IMR-90 (cell line): ENCODE results near the gene DLD. TPM values are rescaled to one million over a fixed set of nuclear protein-coding genes. Genes with fewer than 3 reads are reported as not detected.

Experiments used
- ATAC-seq: fragments of 200-7000 bp; cut with Tn5 transposase; 2 replicates; pipeline ENCODE4 v1.9.1; 2020; ENCODE audit warnings: low read depth, mild to moderate bottlenecking, moderate library complexity
- BruUV-seq: library from RNA; stranded (reverse); fragments of 400-500 nt; replicated peaks from 2 replicates; lab custom pipeline; 2021; lab: Mats Ljungman, UMichigan
- CTCF ChIA-PET: fragments of 300-600 bp; formaldehyde crosslinking; extraction: SDS; loops from one replicate; lab custom pipeline; 2021; ENCODE audit warnings: antibody characterized with exemption; lab: Yijun Ruan, JAX
- POLR2A ChIA-PET: fragments of 300-600 bp; sonication (Branson Sonifier 250); formaldehyde crosslinking; loops from one replicate; lab custom pipeline; 2022; ENCODE audit warnings: antibody characterized with exemption; ENCODE audit not compliant: unreplicated experiment; lab: Charles Lee
- DNase-seq: peaks from one replicate; pipeline ENCODE4 v3.0.0; 2013
- H2AFZ ChIP-seq: replicated peaks from 2 replicates; pipeline ENCODE3; 2013; ENCODE audit warnings: low read length, mild to moderate bottlenecking; ENCODE audit not compliant: poor library complexity
- H2AK5ac ChIP-seq: 2 replicates; pipeline ENCODE4 v1.6.1; 2013; ENCODE audit warnings: low read depth, low read length, inconsistent platforms
- H2AK9ac ChIP-seq: replicated peaks from 2 replicates; pipeline ENCODE3; 2013; ENCODE audit warnings: mild to moderate bottlenecking, low read depth, low read length, moderate library complexity; ENCODE audit not compliant: poor library complexity
- H2BK120ac ChIP-seq: 2 replicates; pipeline ENCODE4 v1.6.1; 2013; ENCODE audit warnings: low read depth, low read length, inconsistent platforms
- H2BK15ac ChIP-seq: 3 replicates; pipeline ENCODE4 v1.6.1; 2013; ENCODE audit warnings: low read depth, low read length, inconsistent platforms
- H2BK20ac ChIP-seq: 2 replicates; pipeline ENCODE4 v1.6.1; 2013; ENCODE audit warnings: low read depth, mild to moderate bottlenecking, inconsistent platforms, low read length, moderate library complexity
- H2BK5ac ChIP-seq: 2 replicates; pipeline ENCODE4 v1.6.1; 2013; ENCODE audit warnings: mild to moderate bottlenecking, low read depth, low read length, inconsistent platforms; ENCODE audit not compliant: poor library complexity, severe bottlenecking
- H3K14ac ChIP-seq: replicated peaks from 2 replicates; pipeline ENCODE4 v1.6.1; 2013; ENCODE audit warnings: low read depth, low read length, inconsistent platforms
- H3K18ac ChIP-seq: 2 replicates; pipeline ENCODE4 v1.6.1; 2013; ENCODE audit warnings: low read depth, low read length, control low read depth
- H3K23ac ChIP-seq: 2 replicates; pipeline ENCODE4 v1.6.1; 2013; ENCODE audit warnings: low read depth, low read length, inconsistent platforms
- H3K27ac ChIP-seq: 2 replicates; pipeline ENCODE4 v1.5.1; 2013; ENCODE audit warnings: mild to moderate bottlenecking, control low read depth, low read length; ENCODE audit not compliant: insufficient read depth
- H3K27me3 ChIP-seq: 2 replicates; pipeline ENCODE4 v1.6.1; 2013; ENCODE audit warnings: low read length; ENCODE audit not compliant: control insufficient read depth, insufficient read depth
- H3K36me3 ChIP-seq: 2 replicates; pipeline ENCODE4 v1.6.1; 2013; ENCODE audit warnings: low read length, mixed read lengths; ENCODE audit not compliant: control insufficient read depth, insufficient read depth
- H3K4ac ChIP-seq: 2 replicates; pipeline ENCODE4 v1.6.1; 2013; ENCODE audit warnings: low read depth, low read length, inconsistent platforms
- H3K4me1 ChIP-seq: 2 replicates; pipeline ENCODE4 v1.6.1; 2013; ENCODE audit warnings: low read length, mixed read lengths; ENCODE audit not compliant: control insufficient read depth, insufficient read depth
- H3K4me2 ChIP-seq: 2 replicates; pipeline ENCODE4 v1.6.1; 2013; ENCODE audit warnings: low read depth, mild to moderate bottlenecking, control low read depth, low read length, moderate library complexity
- H3K4me3 ChIP-seq: 2 replicates; pipeline ENCODE4 v1.5.1; 2013; ENCODE audit warnings: low read depth, mild to moderate bottlenecking, control low read depth, low read length, moderate library complexity; ENCODE audit not compliant: insufficient read depth
- H3K56ac ChIP-seq: 2 replicates; pipeline ENCODE4 v1.6.1; 2013; ENCODE audit warnings: low read length, inconsistent platforms; ENCODE audit not compliant: insufficient read depth; ENCODE audit errors: extremely low read depth
- H3K79me1 ChIP-seq, 2 experiments: 2 replicates each; pipeline ENCODE4 v1.6.1; 2013; ENCODE audit warnings: low read length in 2 of 2, inconsistent platforms in 1 of 2, low read depth in 1 of 2
- H3K9ac ChIP-seq: 2 replicates; pipeline ENCODE4 v1.6.1; 2013; ENCODE audit warnings: low read depth, low read length, control low read depth
- H3K9me1 ChIP-seq: 2 replicates; pipeline ENCODE4 v1.6.1; 2013; ENCODE audit warnings: low read length, inconsistent platforms; ENCODE audit not compliant: insufficient read depth
- H3K9me3 ChIP-seq: 2 replicates; pipeline ENCODE4 v1.6.1; 2013; ENCODE audit warnings: low read length; ENCODE audit not compliant: control insufficient read depth, insufficient read depth
- H4K20me1 ChIP-seq: 2 replicates; pipeline ENCODE4 v1.6.1; 2013; ENCODE audit warnings: low read length, inconsistent platforms; ENCODE audit not compliant: insufficient read depth
- H4K5ac ChIP-seq: 2 replicates; pipeline ENCODE4 v1.6.1; 2013; ENCODE audit warnings: mild to moderate bottlenecking, low read depth, low read length, control low read depth
- H4K8ac ChIP-seq, 2 experiments: 2 replicates each; pipeline ENCODE4 v1.6.1; 2013; ENCODE audit warnings: low read depth in 2 of 2, low read length in 2 of 2, control low read depth in 1 of 2, inconsistent platforms in 1 of 2
- H4K91ac ChIP-seq: 2 replicates; pipeline ENCODE4 v1.6.1; 2013; ENCODE audit warnings: low read depth, low read length, inconsistent platforms; ENCODE audit not compliant: insufficient read depth
- CEBPB ChIP-seq: IDR thresholded peaks from 2 replicates; pipeline ENCODE4 v1.6.1; 2012; ENCODE audit warnings: low read depth, low read length, improper control_type of control experiment
- CHD1 ChIP-seq: IDR thresholded peaks from 2 replicates; pipeline ENCODE4 v1.6.1; 2012; ENCODE audit warnings: low read depth, low read length, improper control_type of control experiment
- FOS ChIP-seq: fragments of 150-350 bp; IDR thresholded peaks from 2 replicates; pipeline ENCODE4 v1.6.1; 2016; ENCODE audit warnings: low read depth, low read length
- NFE2L2 ChIP-seq: fragments of 150-350 bp; IDR thresholded peaks from 2 replicates; pipeline ENCODE4 v1.6.1; 2016; ENCODE audit warnings: low read depth, mild to moderate bottlenecking, low read length
- POLR2A ChIP-seq: IDR thresholded peaks from 2 replicates; pipeline ENCODE4 v1.6.1; 2012; ENCODE audit warnings: mild to moderate bottlenecking, low read depth, low read length
- RAD21 ChIP-seq: IDR thresholded peaks from 2 replicates; pipeline ENCODE4 v1.6.1; 2012; ENCODE audit warnings: low read length, improper control_type of control experiment
- RCOR1 ChIP-seq: IDR thresholded peaks from 2 replicates; pipeline ENCODE4 v1.6.1; 2012; ENCODE audit warnings: mild to moderate bottlenecking, low read length, improper control_type of control experiment; ENCODE audit not compliant: insufficient replicate concordance
- RFX5 ChIP-seq: IDR thresholded peaks from 2 replicates; pipeline ENCODE4 v1.8.0; 2012; ENCODE audit warnings: low read depth, mild to moderate bottlenecking, low read length, moderate library complexity
- SMC3 ChIP-seq: fragments of 150-350 bp; IDR thresholded peaks from 2 replicates; pipeline ENCODE4 v1.6.1; 2016; ENCODE audit warnings: low read depth, mild to moderate bottlenecking, antibody characterized with exemption, low read length, moderate library complexity
- WGBS, 2 experiments: methylation state at CpG; one replicate each; pipeline versions ENCODE4 v1.1.5 to v1.1.7; 2013; ENCODE audit warnings: missing lambda C conversion rate in 2 of 2; ENCODE audit not compliant: insufficient read length in 1 of 2; ENCODE audit errors: extremely low coverage in 2 of 2; 5-methylcytosine and 5-hydroxymethylcytosine counted together
- dilution Hi-C: fragments of 300-500 bp; cut with HindIII; formaldehyde crosslinking; loops from one replicate; pipeline ENCODE4 v1.14.3; 2018; ENCODE audit warnings: low sequenced_read_pairs; ENCODE audit not compliant: unreplicated experiment
- in situ Hi-C: fragments of 300-500 bp; cut with MboI; formaldehyde crosslinking; loops from 3 replicates; pipeline ENCODE4 v1.14.3; 2019; ENCODE audit warnings: low sequenced_read_pairs, inconsistent platforms, mixed read lengths
- intact Hi-C: fragments of 100-400 bp; cut with micrococcal nuclease; formaldehyde crosslinking; loops from 2 replicates; pipeline ENCODE4 v1.10.0; 2022
- polyA plus RNA-seq, 3 experiments: library from polyadenylated mRNA; depleted of rRNA; stranded (reverse); fragments of >200 nt; gene quantifications; 2 replicates each; pipeline ENCODE4 v1.2.3, GENCODE V29; 2012; ENCODE audit warnings: low replicate concordance in 1 of 3
- total RNA-seq: library from RNA; depleted of rRNA; stranded (reverse); fragments of >200 nt; gene quantifications from 2 replicates; pipeline ENCODE4 v1.2.3, GENCODE V29; 2012
- TF ChIP-seq, protein P1 (sequence below): fragments of 150-350 bp; IDR thresholded peaks from 2 replicates; pipeline ENCODE4 v1.6.1; 2016; ENCODE audit warnings: low read depth, mild to moderate bottlenecking, low read length, moderate library complexity, borderline replicate concordance
- TF ChIP-seq, protein P2 (sequence below): conservative IDR thresholded peaks from 2 replicates; pipeline ENCODE4 v1.5.1; 2012; ENCODE audit warnings: mild to moderate bottlenecking, low read depth, low read length, improper control_type of control experiment
- TF ChIP-seq, protein P3 (sequence below): fragments of 150-350 bp; IDR thresholded peaks from 2 replicates; pipeline ENCODE4 v1.6.1; 2017; ENCODE audit warnings: mild to moderate bottlenecking, antibody characterized with exemption, low read length, low read depth

The DLD gene
- total and polyA plus RNA-seq, 2 of the 4 experiments (the other 2 are of a cell fraction), result 121 to 361 TPM

DNA sequence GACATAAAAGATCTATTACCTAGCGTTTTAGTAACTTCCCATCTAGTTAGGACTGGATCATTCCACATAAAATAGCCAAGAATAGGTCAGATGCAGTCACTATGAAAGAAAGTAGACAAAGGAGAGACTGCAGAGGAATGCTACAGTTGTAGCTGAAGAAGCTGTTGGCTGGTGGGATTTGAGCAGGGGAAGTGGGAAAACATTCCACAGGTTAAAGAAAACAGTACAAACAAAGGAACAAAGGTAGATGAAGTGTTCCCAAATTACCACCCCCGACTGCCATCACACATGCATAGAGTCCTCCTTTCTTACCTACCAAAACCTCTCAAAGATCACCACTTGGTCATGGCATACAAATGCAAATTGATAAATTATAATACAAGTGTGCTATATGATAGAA is 41.8 kb downstream of the DLD start (continued):
- TF ChIP-seq, protein P1, sequence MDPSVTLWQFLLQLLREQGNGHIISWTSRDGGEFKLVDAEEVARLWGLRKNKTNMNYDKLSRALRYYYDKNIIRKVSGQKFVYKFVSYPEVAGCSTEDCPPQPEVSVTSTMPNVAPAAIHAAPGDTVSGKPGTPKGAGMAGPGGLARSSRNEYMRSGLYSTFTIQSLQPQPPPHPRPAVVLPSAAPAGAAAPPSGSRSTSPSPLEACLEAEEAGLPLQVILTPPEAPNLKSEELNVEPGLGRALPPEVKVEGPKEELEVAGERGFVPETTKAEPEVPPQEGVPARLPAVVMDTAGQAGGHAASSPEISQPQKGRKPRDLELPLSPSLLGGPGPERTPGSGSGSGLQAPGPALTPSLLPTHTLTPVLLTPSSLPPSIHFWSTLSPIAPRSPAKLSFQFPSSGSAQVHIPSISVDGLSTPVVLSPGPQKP, result no peak

DNA sequence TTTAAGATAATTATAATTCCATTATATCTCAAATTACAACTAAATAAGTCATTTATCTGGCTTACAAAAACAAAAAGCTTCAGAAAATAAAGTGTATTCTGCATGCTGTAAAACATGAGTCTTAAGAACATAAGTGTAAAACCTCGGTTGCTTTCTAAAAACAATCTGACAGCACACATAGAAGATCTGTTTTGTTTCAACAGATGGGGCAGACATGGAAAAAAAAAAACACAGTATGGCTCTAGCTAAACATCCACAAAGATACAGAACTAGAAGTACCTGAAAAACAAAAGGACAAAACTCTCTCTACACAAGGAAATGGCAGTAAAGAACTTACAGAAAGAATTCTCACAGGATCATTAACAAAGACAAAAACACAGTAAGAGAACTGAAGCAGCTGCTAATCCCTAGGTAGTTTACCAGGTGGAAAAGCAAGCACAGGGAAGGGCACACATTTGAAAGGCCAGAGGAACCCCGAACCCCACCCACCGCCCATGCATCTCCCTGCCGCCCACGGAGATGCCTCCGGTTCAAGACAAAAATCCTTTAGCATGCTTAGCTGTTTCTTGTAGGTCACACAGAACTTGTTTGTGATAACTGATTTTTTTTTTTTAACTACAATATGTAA is 42.5 kb downstream of the DLD start:
- H3K36me3 ChIP-seq, result peaks cover 50% of the 10 kb centered on the region
- WGBS, 2 experiments, result no CpG with 5 or more reads among the region's 6 CpGs
- H3K23ac ChIP-seq, result no peak overlapping the region
- TF ChIP-seq CEBPB, result no peak
- TF ChIP-seq, protein P2, sequence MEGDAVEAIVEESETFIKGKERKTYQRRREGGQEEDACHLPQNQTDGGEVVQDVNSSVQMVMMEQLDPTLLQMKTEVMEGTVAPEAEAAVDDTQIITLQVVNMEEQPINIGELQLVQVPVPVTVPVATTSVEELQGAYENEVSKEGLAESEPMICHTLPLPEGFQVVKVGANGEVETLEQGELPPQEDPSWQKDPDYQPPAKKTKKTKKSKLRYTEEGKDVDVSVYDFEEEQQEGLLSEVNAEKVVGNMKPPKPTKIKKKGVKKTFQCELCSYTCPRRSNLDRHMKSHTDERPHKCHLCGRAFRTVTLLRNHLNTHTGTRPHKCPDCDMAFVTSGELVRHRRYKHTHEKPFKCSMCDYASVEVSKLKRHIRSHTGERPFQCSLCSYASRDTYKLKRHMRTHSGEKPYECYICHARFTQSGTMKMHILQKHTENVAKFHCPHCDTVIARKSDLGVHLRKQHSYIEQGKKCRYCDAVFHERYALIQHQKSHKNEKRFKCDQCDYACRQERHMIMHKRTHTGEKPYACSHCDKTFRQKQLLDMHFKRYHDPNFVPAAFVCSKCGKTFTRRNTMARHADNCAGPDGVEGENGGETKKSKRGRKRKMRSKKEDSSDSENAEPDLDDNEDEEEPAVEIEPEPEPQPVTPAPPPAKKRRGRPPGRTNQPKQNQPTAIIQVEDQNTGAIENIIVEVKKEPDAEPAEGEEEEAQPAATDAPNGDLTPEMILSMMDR, result no peak
- TF ChIP-seq, protein P3, sequence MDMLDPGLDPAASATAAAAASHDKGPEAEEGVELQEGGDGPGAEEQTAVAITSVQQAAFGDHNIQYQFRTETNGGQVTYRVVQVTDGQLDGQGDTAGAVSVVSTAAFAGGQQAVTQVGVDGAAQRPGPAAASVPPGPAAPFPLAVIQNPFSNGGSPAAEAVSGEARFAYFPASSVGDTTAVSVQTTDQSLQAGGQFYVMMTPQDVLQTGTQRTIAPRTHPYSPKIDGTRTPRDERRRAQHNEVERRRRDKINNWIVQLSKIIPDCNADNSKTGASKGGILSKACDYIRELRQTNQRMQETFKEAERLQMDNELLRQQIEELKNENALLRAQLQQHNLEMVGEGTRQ, result no peak
- TF ChIP-seq RFX5, result no peak
- TF ChIP-seq RAD21, result no peak
- TF ChIP-seq SMC3, result no peak
- TF ChIP-seq FOS, result no peak
- TF ChIP-seq, protein P1, result no peak
- no peak for TF ChIP-seq NFE2L2
- TF ChIP-seq RCOR1, result no peak
- TF ChIP-seq POLR2A, result no peak
- no peak for TF ChIP-seq CHD1

More for the DNA sequence above, 42.5 kb downstream of the DLD start:
- no TSS peak for BruUV-seq
- Histone ChIP-seq H2BK20ac (no peak overlapping the region), H3K79me1 (peaks cover 7 to 30% of the 10 kb centered on the region in 2 experiments; a peak in 3 of 4 replicates), H2AFZ (no peak overlapping the region), H3K27ac (no peak overlapping the region), H3K56ac (no peak overlapping the region), H4K20me1 (peaks cover 4% of the 10 kb centered on the region; the same call in 1 of the 2 replicates), H4K5ac (no peak overlapping the region), H3K9me3 (no peaks in the 10 kb centered on the region), H2AK9ac (no peak overlapping the region), H3K4ac (no peak overlapping the region), H4K91ac (no peak overlapping the region), H2BK5ac (no peak overlapping the region), H3K9ac (no peak overlapping the region), H3K9me1 (peaks cover 16% of the 10 kb centered on the region), H3K18ac (no peak overlapping the region), H3K4me3 (no peak overlapping the region), H2BK15ac (no peak overlapping the region), H2BK120ac (no peak overlapping the region), H3K4me2 (no peak overlapping the region), H3K14ac (no peak overlapping the region), H3K27me3 (no peaks in the 10 kb centered on the region), H4K8ac (no peak overlapping the region), H3K4me1 (peaks cover 11% of the 10 kb centered on the region), H2AK5ac (no peak overlapping the region)
- ATAC-seq, result no peak
- DNase-seq, result no peak
- in situ Hi-C loops, result no loop called here
- dilution Hi-C loops, result no loop called here
- ChIA-PET POLR2A (no interaction called here), CTCF (no interaction called here)
- intact Hi-C loops, result no loop called here
